OCI-M2 (cell line): ENCODE measurements around the gene SUSD2.
"Not testable (repeated sequence)": the region's sequence is repeated elsewhere in the genome, so short reads cannot be mapped to it uniquely, and the experiment has no call there.

Source experiments
- DNase-seq: peaks from one replicate; lab custom pipeline; 2025; ENCODE audit not compliant: unreplicated experiment; lab: John Stamatoyannopoulos, UW

The SUSD2 gene

GRCh38 chr22:24187731-24188644, 6.7 kb downstream of the SUSD2 start:
- DNase-seq = no peak

GRCh38 chr22:24188705-24189248, 7.5 kb downstream of the SUSD2 start:
- no peak for DNase-seq

GRCh38 chr22:24189249-24190158, 8.2 kb downstream of the SUSD2 start:
- DNase-seq = no peak

- no peak for DNase-seq
Observed at GRCh38 chr22:24190159-24190540, 8.9 kb downstream of the SUSD2 start.

- no peak for DNase-seq
Observed at GRCh38 chr22:24190596-24191208, 9.4 kb downstream of the SUSD2 start.

GRCh38 chr22:24191381-24191841, 10.1 kb downstream of the SUSD2 start:
- DNase-seq = no peak

- no peak for DNase-seq
Observed at GRCh38 chr22:24191893-24192292, 10.6 kb downstream of the SUSD2 start.

GRCh38 chr22:24198682-24199052, 17.4 kb downstream of the SUSD2 start:
- DNase-seq = no peak

GRCh38 chr22:24200619-24201212, 19.4 kb downstream of the SUSD2 start:
- DNase-seq = no peak

- no peak for DNase-seq
Observed at GRCh38 chr22:24201681-24202614, 20.7 kb downstream of the SUSD2 start.

- not testable (repeated sequence) for DNase-seq
Observed at GRCh38 chr22:24203856-24204255, 22.6 kb downstream of the SUSD2 start.

- DNase-seq = no peak
Observed at GRCh38 chr22:24205438-24206195, 24.3 kb downstream of the SUSD2 start.

- not testable (repeated sequence) for DNase-seq
Observed at GRCh38 chr22:24206460-24207263, 25.4 kb downstream of the SUSD2 start.

- no peak for DNase-seq
Observed at GRCh38 chr22:24207264-24208011, 26.2 kb downstream of the SUSD2 start.

- DNase-seq = no peak
Observed at GRCh38 chr22:24208012-24208749, 26.9 kb downstream of the SUSD2 start.

- no peak for DNase-seq
Observed at GRCh38 chr22:24209016-24209415, 27.7 kb downstream of the SUSD2 start.

- DNase-seq = no peak
Observed at GRCh38 chr22:24209687-24210086, 28.4 kb downstream of the SUSD2 start.
